M059J (cell line): ENCODE results near the gene CASKIN1. TPM values are rescaled to one million over a fixed set of nuclear protein-coding genes. Genes with fewer than 3 reads are reported as not detected.
A peak's percentile ranks its signal among the peaks of the same experiment; 100 is the strongest.
"Not testable (repeated sequence)": the region's sequence is repeated elsewhere in the genome, so short reads cannot be mapped to it uniquely, and the experiment has no call there.

Experiments used
- DNase-seq: peaks from one replicate; pipeline ENCODE4 v3.0.0-alpha.2; 2012; ENCODE audit warnings: low read depth
- total RNA-seq: library from RNA; depleted of rRNA; stranded (reverse); fragments of >200 nt; shearing (Covaris generic); gene quantifications from 2 replicates; pipeline ENCODE4 v1.2.3, GENCODE V29; 2014

CASKIN1 gene
- total RNA-seq, 1 experiment from 2014 or later = not detected

- DNase-seq = no peak
These were observed 15.5 kb upstream of the CASKIN1 start for GRCh38 chr16:2211923-2212347.

- DNase-seq = peak; percentile 61
These were observed 14.3 kb upstream of the CASKIN1 start, which contains the start of gene BRICD5 for GRCh38 chr16:2210386-2211365. BRICD5 (minus strand) TSS chr16:2210863; CDS start chr16:2210833, 30 bp downstream.

- no peak for DNase-seq
These were observed 13.6 kb upstream of the CASKIN1 start for GRCh38 chr16:2210009-2210332.

- no peak for DNase-seq
These were observed 13.0 kb upstream of the CASKIN1 start for GRCh38 chr16:2209258-2210008.

GRCh38 chr16:2208772-2209171, 12.4 kb upstream of the CASKIN1 start:
- no peak for DNase-seq

GRCh38 chr16:2208308-2208707, 11.9 kb upstream of the CASKIN1 start:
- no peak for DNase-seq

GRCh38 chr16:2207872-2208271, 11.5 kb upstream of the CASKIN1 start:
- no peak for DNase-seq

GRCh38 chr16:2206780-2207433, 10.5 kb upstream of the CASKIN1 start:
- no peak for DNase-seq

DNA sequence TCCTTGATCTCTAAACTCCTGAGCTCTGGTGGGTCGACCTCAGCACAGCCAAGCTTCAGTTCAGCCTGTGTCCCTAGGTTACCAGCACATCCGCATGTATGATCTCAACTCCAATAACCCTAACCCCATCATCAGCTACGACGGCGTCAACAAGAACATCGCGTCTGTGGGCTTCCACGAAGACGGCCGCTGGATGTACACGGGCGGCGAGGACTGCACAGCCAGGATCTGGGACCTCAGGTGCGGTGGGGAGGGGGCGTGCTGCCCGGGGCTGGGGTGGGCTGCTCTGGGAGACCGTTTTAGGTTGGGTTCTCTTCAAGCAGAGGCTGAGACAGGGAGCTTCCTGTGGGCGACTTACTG, 10.0 kb upstream of the CASKIN1 start:
- no peak for DNase-seq

GRCh38 chr16:2205967-2206313, 9.5 kb upstream of the CASKIN1 start:
- no peak for DNase-seq

- DNase-seq = peak; percentile 70
These were observed 8.9 kb upstream of the CASKIN1 start, which contains the start of gene MLST8 for GRCh38 chr16:2205104-2205966. MLST8 (plus strand) TSS chr16:2205454; CDS start chr16:2206086, 632 bp downstream.

- no peak for DNase-seq
These were observed 8.2 kb upstream of the CASKIN1 start for GRCh38 chr16:2204416-2205103.

DNA sequence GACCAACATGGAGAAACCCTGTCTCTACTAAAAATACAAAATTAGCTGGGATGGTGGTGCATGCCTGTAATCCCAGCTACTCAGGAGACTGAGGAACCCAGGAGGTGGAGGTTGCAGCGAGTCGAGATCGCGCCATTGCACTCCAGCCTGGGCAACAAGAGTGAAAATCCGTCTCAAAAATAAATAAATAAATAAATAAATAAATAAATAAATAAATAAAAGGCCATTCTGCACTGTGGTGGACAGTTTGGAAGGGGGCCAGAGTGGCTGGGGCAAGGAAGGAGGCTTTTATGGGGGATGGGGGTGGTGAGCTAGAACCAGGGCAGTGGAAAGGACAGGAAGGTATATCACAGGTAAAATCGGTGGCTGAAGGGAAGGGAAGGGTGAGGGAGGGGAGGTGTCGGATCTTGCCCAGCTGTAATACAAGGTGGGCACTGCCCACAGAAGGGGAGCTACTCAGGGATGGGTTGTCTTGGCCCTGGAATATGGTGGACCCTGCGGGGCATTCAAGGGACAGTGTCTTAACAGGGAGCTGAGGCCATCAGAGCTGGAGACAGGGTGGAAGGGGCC, 6.8 kb upstream of the CASKIN1 start:
- not testable (repeated sequence) for DNase-seq

DNA sequence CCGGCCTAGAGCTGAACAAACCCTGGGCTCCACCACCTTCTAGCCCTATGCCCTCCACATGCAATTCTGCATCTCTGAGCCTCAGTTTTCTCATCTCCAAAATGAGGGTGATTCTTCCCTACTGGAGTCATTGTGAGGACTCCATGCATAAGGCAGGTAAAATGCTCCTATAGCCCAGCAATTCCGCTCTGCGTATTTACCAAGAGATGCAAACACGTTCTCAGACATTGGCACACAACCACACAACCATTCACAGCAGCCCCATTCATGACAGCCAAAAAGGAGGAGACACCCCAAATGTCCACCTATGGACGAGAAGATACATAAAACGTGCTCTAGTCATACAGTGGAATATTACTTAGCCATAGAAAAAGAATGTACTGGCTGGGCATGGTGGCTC, 3.9 kb upstream of the CASKIN1 start:
- DNase-seq = no peak

GRCh38 chr16:2199621-2200139, 3.3 kb upstream of the CASKIN1 start:
- DNase-seq = no peak

DNA sequence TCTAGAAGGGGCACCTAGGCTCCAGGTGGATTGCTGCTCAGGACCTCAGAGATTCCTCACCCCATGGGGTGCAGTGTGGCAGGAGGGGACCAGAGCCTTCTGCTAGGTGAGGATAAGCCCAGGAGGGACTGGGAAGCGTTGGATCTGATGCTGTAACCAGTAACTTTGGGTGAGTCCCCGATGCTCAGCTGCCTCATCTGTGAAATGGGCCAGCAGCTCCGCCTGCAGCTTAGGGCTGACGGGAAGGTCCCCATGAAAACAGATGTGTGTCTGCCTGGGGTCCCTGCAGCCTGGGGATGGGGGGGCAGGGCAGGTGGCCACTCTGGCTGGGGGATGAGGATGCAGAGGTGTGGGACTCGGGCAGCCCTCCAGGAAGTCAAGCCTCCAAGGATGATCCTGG, 2.7 kb upstream of the CASKIN1 start:
- no peak for DNase-seq

- DNase-seq = no peak
These were observed 1.9 kb upstream of the CASKIN1 start for GRCh38 chr16:2198283-2198682.

GRCh38 chr16:2197765-2198164, 1.4 kb upstream of the CASKIN1 start:
- no peak for DNase-seq

- no peak for DNase-seq
These were observed 641 bp upstream of the CASKIN1 start for GRCh38 chr16:2196981-2197511.
